NCI-H510A (cell line): ENCODE results near the gene POLR3C.
"Not testable (repeated sequence)": the region's sequence is repeated elsewhere in the genome, so short reads cannot be mapped to it uniquely, and the experiment has no call there.

Source experiments
- DNase-seq: peaks from one replicate; lab custom pipeline; 2025; lab: John Stamatoyannopoulos, UW

Gene POLR3C

DNA sequence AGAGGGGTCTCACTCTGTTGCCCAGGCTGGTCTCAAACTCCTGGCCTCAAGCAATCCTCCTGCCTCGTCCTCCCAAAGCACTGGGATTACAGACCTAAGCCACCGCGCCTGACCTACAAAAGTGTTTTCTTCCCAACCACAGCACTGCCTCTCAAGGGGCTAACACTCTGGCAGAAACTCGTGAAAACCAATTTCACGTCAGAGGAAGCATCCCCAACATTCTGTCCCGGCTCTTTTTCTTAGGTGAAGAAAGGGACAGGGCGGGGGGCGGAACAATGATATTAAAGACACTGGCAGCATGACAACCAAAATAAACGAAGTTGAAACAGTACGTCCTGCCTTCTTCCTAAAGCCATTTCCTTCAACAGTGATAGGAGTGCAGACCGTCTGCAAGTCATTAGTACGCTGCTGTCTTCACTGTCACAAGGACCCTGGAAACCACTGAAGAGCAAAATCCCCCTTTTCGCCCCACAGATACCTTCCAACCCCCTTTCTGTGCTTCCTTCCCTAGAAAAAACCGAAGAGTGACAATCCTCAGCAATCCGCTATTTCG, 1.1 kb upstream of the POLR3C start:
- DNase-seq, result not testable (repeated sequence)

DNA sequence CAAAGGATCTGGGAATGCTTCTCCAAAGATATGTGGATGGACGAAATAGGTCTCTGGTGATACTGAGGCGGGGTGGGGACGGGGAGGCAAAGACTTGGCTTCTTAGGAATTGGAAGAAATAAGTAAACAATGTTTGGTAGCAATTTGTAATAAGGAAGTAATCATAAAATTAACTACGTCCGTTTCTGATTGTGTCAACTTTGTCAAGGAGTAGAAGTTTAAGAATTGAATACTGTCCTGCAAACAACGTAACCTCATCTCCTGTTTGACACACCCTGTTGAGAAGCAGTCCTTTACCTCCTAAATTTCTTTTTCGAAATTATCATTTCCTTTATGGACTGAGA, 471 bp downstream of the POLR3C start:
- no peak for DNase-seq

GRCh38 chr1:145826030-145826429, 2.0 kb downstream of the POLR3C start:
- DNase-seq, result no peak

- DNase-seq, result no peak
Measured at GRCh38 chr1:145827966-145828365, 4.0 kb downstream of the POLR3C start.

DNA sequence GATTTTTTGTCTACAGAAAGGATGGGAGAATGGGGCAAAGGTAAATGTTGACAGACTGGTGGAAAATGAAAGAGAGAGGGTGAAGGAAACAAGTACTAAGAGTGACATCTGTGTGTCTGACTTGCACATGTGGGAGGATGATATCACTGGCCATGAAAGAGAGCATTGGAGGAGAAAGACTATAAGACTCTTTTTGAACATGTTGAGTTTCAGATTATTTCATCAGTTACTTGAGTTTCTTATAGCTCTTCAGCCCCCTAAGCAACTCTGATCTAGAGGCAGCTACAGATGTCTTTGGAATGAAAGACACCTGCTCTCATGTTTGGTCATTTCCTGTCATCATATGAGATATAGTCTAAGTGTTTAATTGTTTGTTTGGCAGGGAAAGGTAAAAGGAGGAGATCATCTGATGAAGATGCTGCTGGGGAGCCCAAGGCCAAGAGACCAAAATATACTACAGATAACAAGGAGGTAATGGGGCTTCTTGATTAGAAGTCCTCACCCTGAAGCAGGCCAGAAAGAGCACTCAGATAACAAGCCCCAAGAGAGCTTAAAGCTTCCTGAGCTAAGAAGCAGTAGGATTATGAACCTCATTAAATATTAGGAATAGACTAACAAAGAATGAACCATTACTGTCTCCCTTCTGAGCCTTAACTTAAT, 4.5 kb downstream of the POLR3C start:
- no peak for DNase-seq

- DNase-seq, result not testable (repeated sequence)
Measured at GRCh38 chr1:145830810-145831209, 6.8 kb downstream of the POLR3C start.

GRCh38 chr1:145837656-145838055, 13.7 kb downstream of the POLR3C start:
- DNase-seq, result no peak

- no peak for DNase-seq
Measured at GRCh38 chr1:145843031-145843430, 19.0 kb downstream of the POLR3C start.

DNA sequence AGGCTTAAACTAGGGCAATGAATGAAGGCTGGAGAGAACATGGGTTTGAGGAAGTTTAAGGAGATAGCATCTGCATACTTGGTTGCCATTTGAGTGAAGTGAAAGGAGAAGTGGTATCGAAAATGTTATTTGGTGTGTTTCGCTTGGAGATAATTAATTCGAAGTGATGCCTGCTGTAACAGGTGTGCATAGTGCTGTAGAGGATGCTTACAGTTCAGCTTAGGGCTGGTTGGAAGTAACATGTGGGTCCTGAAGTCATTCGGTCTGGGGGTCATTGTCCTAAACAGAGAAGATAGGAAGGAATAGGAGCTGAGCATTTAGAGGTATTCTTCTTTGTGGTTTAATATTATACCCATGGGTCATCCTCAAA, 21.1 kb downstream of the POLR3C start:
- no peak for DNase-seq

GRCh38 chr1:145845514-145846161, 21.6 kb downstream of the POLR3C start, which contains the start of gene NUDT17:
Gene NUDT17 (plus strand): TSS chr1:145845630. CDS start chr1:145845641, 11 bp downstream.
- peak; percentile 67 for DNase-seq

GRCh38 chr1:145846201-145846612, 22.2 kb downstream of the POLR3C start:
- DNase-seq, result no peak

- no peak for DNase-seq
Measured at GRCh38 chr1:145847827-145848226, 23.8 kb downstream of the POLR3C start.

GRCh38 chr1:145849356-145850160, 25.6 kb downstream of the POLR3C start:
- no peak for DNase-seq

DNA sequence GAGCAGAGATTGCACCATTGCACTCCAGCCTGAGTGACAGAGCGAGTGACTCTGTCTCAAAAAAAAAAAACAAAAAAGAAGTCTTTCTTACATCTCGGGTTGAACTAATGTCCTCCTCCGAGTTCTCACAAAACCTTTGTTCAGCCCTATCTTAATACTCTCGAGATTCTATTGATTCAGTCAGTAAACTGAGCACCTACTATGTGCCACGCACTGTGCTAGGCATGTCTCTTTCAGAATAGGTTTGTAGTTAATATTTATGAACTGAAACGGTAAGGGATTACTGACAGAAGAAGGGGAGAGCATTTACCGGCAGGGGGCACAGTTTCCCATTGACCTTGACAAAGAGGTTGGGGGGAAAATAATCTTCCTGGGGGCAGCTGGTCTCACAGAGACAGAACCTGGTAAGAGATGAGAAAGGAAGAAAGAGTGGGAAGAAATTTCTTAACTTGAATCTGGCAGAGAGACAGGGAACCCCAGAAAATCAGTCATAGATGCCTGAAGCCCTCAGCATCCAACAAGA, 31.5 kb downstream of the POLR3C start:
- DNase-seq, result no peak

DNA sequence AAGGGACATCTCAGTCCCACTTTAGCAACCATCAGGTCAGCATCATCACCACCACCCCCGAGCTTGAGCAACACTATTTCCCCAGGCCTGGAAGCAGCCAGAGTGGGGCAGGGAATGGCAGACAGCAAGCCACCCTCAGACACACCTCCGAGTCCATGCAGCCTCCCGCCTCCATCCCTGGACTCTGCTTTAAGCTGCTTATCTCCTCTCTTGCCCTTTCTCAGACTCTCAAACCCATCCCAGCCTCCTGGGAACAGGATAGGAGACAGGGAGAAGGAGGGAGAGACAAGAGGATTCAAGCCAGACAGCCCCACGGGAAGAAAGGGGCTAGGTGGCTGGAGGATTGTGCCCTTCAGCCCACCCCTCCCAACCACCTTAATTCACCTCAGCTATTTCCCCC, 33.2 kb downstream of the POLR3C start:
- DNase-seq, result no peak

- peak; percentile 62 for DNase-seq
Measured at GRCh38 chr1:145858238-145858900, 34.4 kb downstream of the POLR3C start.

DNA sequence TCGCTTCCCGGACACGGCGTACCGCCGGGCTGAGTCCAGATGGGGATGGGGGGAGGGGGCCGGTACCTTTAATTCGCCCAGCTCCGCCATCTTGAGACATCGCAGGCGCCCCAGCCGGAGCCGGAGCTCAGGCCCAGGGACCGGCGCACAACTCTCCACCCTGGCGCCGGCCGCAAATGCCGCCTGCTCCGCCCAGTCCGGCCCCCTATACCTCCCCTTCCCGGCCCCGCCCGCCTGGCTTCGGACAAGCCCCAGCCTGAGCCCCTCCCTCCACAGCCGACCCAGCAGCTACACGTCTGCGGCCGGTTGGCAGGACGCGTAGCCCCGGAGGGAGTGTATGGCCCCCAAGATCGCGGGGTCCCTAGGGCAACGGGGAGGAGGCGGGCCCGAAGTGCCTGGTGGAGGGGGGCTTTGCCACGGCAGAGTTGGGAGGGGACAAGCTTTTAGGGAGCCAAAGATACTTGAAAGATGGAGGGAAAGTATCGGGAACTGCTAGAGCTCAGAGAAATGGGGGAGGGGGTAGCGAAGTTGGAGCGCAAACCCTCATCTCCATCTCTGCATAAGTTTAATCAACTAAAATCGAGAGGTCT, 35.0 kb downstream of the POLR3C start, which contains the start of gene PIAS3:
Gene PIAS3 (minus strand): TSS at position 181 of the 590 bp plus-strand sequence. CDS start 91 bp downstream, at position 90.
- peak; percentile 91 for DNase-seq

DNA sequence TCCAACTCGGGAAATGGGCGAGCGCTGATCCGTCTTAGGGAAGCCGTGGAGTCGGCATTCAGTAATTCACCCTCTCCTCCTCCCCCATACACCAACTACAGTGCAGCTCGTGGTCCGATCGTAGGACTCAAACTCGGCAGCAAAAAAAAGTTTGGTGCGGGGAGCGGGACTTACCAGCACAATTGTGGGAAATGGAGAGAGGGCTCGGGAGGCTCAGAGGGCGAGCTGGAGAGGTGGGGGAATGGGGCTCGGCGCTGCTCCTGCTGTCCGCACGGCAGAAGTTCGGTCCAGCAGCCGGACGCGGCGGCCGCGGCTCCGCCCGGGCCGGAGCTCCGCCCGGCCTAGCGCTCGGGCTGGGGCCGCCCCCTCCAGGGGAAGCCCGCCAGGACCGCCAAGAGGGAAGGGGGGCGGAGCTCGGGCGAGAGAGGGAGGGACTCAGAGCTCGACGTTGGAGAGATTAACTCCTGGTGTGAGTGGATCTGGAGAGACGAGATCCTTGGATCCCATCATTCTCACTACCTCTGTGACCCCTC, 35.6 kb downstream of the POLR3C start:
- peak; percentile 87 for DNase-seq

GRCh38 chr1:145863282-145864018, 39.5 kb downstream of the POLR3C start:
- no peak for DNase-seq

- DNase-seq, result no peak
Measured at GRCh38 chr1:145868232-145868631, 44.2 kb downstream of the POLR3C start.
